ENCODE data around the gene INPPL1. TPM values are rescaled to one million over a fixed set of nuclear protein-coding genes. Genes with fewer than 3 reads are reported as not detected.
"Not testable (repeated sequence)": the region's sequence is repeated elsewhere in the genome, so short reads cannot be mapped to it uniquely, and the experiment has no call there.

INPPL1 gene
- total RNA-seq, 1 experiment from 2014 or later = 203 TPM

GRCh38 chr11:72179804-72180396, 44.7 kb upstream of the INPPL1 start:
- Mint-ChIP-seq H3K27ac (ENCODE audit: unreplicated experiment) (no peak overlapping the region), H3K9me3 (ENCODE audit: low read depth, unreplicated experiment) (no peaks in the 10 kb centered on the region), H3K4me1 (ENCODE audit: low read depth, unreplicated experiment) (peaks cover 12% of the 10 kb centered on the region), H3K36me3 (ENCODE audit: insufficient read depth, unreplicated experiment) (no peaks in the 10 kb centered on the region), H3K4me3 (ENCODE audit: low read depth, unreplicated experiment) (no peak overlapping the region), H3K27me3 (ENCODE audit: unreplicated experiment) (peaks cover 15% of the 10 kb centered on the region)
- intact Hi-C loops (cut with micrococcal nuclease; ENCODE audit: unreplicated experiment) = loop anchor here (5.0 kb wide), 1 partner anchor 153 kb away; no protein-coding TSS in a partner anchor
- DNase-seq = no peak
- no peak for TF ChIP-seq CTCF (IDR thresholded peaks at IDR 0.05; ENCODE audit: unreplicated experiment)
- CTCF ChIA-PET = interaction anchor here (0.6 to 0.9 kb wide), 2 partner anchors 36 to 550 kb away, joined by 4 to 5 read pairs; no protein-coding TSS in a partner anchor
- no TSS peak for BruUV-seq (replicated peaks)

GRCh38 chr11:72180892-72181552, 43.5 kb upstream of the INPPL1 start:
- not testable (repeated sequence) for H3K9me3 Mint-ChIP-seq (ENCODE audit: low read depth, unreplicated experiment); H3K27ac Mint-ChIP-seq (ENCODE audit: unreplicated experiment); H3K4me3 Mint-ChIP-seq (ENCODE audit: low read depth, unreplicated experiment); DNase-seq; H3K36me3 Mint-ChIP-seq (ENCODE audit: insufficient read depth, unreplicated experiment); BruUV-seq (replicated peaks)
- intact Hi-C loops (cut with micrococcal nuclease; ENCODE audit: unreplicated experiment) = loop anchor here (5.0 kb wide), 1 partner anchor 154 kb away; no protein-coding TSS in a partner anchor
- H3K27me3 Mint-ChIP-seq (ENCODE audit: unreplicated experiment) = peaks cover 15% of the 10 kb centered on the region
- CTCF ChIA-PET = interaction anchor here (0.6 to 1.6 kb wide), 2 partner anchors 37 to 39 kb away, joined by 3 to 7 read pairs; no protein-coding TSS in a partner anchor
- peaks cover 11% of the 10 kb centered on the region for H3K4me1 Mint-ChIP-seq (ENCODE audit: low read depth, unreplicated experiment)

GRCh38 chr11:72181553-72181958, 43.0 kb upstream of the INPPL1 start:
- peak; percentile 23 for DNase-seq
- not testable (repeated sequence) for H3K36me3 Mint-ChIP-seq (ENCODE audit: insufficient read depth, unreplicated experiment); H3K27ac Mint-ChIP-seq (ENCODE audit: unreplicated experiment); H3K4me3 Mint-ChIP-seq (ENCODE audit: low read depth, unreplicated experiment); H3K9me3 Mint-ChIP-seq (ENCODE audit: low read depth, unreplicated experiment); BruUV-seq (replicated peaks)
- Mint-ChIP-seq H3K4me1 (ENCODE audit: low read depth, unreplicated experiment) (peaks cover 11% of the 10 kb centered on the region), H3K27me3 (ENCODE audit: unreplicated experiment) (peaks cover 15% of the 10 kb centered on the region)
- intact Hi-C loops (cut with micrococcal nuclease; ENCODE audit: unreplicated experiment) = loop anchor here (5.0 kb wide), 1 partner anchor 154 kb away; no protein-coding TSS in a partner anchor
- CTCF ChIA-PET = interaction anchor here (0.7 to 2.1 kb wide), 4 partner anchors 38 to 438 kb away, joined by 3 to 9 read pairs (median 5); no protein-coding TSS in a partner anchor

DNA sequence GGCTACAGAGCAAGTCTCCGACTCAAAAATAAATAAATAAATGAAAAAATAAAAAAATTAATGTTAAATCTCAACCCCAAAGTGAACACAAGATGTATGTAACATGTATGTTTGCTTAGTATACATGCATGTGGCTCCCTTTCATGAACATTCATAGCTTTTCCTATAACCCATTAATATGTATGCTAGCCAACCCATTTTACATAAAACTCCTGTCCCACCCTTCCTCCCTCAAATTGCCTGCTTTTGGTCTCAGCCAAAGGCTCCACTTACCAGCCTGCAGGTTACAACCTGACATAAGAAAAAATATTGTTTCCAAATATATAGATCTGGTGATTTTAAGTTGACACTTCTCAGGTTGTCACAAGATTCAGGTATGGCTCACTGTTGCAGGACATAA, 36.3 kb upstream of the INPPL1 start:
- Mint-ChIP-seq H3K4me1 (ENCODE audit: low read depth, unreplicated experiment) (peaks cover 16% of the 10 kb centered on the region), H3K27ac (ENCODE audit: unreplicated experiment) (no peak overlapping the region), H3K9me3 (ENCODE audit: low read depth, unreplicated experiment) (no peaks in the 10 kb centered on the region), H3K27me3 (ENCODE audit: unreplicated experiment) (no peaks in the 10 kb centered on the region), H3K4me3 (ENCODE audit: low read depth, unreplicated experiment) (no peak overlapping the region), H3K36me3 (ENCODE audit: insufficient read depth, unreplicated experiment) (no peaks in the 10 kb centered on the region)
- DNase-seq = no peak
- BruUV-seq (replicated peaks) = no TSS peak
- no peak for TF ChIP-seq CTCF (IDR thresholded peaks at IDR 0.05; ENCODE audit: unreplicated experiment)
- intact Hi-C loops (cut with micrococcal nuclease; ENCODE audit: unreplicated experiment) = no loop called here
- CTCF ChIA-PET = no interaction called here

DNA sequence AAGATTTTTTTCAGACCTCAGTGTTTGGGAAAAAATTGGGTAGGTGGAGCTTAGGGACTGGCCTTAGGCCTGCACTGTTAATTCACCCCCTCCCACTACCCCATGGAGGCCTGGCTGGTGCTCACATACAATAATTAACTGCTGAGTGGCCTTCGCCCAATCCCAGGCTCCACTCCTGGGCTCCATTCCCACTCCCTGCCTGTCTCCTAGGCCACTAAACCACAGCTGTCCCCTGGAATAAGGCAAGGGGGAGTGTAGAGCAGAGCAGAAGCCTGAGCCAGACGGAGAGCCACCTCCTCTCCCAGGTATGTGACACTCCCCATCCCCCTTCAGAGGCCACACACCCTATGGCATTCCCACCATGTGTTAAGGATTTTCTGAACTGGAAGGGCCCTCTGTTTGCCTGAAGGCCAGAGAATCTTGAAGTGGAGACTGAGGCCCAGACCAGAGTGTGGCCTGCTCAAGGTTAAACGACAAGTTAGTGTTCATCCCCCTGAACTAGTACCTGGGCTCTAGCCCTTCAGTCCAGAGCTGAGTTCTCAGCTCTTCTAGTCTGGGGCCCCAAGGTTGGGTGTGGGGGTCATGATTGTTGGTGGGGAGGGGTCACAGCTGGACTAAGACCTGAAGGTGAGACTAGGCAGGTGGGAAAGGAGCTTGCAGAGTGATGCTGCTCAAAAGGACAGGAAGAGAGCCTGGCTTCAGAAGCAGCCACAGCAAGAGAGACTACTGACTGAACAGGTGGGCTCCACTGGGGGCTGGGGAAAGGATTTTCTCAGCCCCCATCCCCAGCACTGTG, 34.9 kb upstream of the INPPL1 start:
- CTCF ChIA-PET = no interaction called here
- BruUV-seq (replicated peaks) = no TSS peak
- H3K4me3 Mint-ChIP-seq (ENCODE audit: low read depth, unreplicated experiment) = no peak overlapping the region
- no peak for DNase-seq
- H3K27me3 Mint-ChIP-seq (ENCODE audit: unreplicated experiment) = no peaks in the 10 kb centered on the region
- no peak overlapping the region for H3K27ac Mint-ChIP-seq (ENCODE audit: unreplicated experiment)
- no peaks in the 10 kb centered on the region for H3K36me3 Mint-ChIP-seq (ENCODE audit: insufficient read depth, unreplicated experiment)
- H3K9me3 Mint-ChIP-seq (ENCODE audit: low read depth, unreplicated experiment) = no peaks in the 10 kb centered on the region
- peaks cover 9% of the 10 kb centered on the region for H3K4me1 Mint-ChIP-seq (ENCODE audit: low read depth, unreplicated experiment)
- no peak for TF ChIP-seq CTCF (IDR thresholded peaks at IDR 0.05; ENCODE audit: unreplicated experiment)
- intact Hi-C loops (cut with micrococcal nuclease; ENCODE audit: unreplicated experiment) = no loop called here
